22Rv1 (cell line): Measurements from ENCODE around the gene TMED5.

Experiments used
- ZFX ChIP-seq: fragments of 450-650 bp; IDR thresholded peaks from 2 replicates; pipeline ENCODE4 v1.6.1; 2017; ENCODE audit warnings: antibody characterized with exemption, borderline replicate concordance
- TF ChIP-seq, protein P1 (sequence below): fragments of 450-650 bp; IDR thresholded peaks from 2 replicates; pipeline ENCODE4 v1.5.1; 2017; ENCODE audit warnings: mild to moderate bottlenecking

DNA sequence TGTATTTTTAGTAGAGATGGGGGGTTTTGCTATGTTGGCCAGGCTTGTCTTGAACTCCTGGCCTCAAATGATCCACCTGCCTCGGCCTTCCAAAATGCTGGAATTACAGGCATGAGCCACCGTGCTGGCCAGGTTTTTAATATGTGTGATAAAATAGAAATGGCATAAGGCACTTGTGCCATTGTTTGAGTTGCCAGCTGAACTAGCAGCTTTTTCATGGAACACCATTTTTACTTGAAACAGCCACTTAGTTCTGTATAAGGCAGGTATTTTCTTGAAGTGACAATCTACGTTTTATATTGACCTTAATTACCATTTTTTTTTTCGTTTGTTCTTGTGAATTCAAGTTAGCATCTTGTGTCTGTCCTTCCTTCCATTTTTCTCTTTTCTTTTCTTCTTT is 72.8 kb downstream of the TMED5 start:
- TF ChIP-seq, protein P1, sequence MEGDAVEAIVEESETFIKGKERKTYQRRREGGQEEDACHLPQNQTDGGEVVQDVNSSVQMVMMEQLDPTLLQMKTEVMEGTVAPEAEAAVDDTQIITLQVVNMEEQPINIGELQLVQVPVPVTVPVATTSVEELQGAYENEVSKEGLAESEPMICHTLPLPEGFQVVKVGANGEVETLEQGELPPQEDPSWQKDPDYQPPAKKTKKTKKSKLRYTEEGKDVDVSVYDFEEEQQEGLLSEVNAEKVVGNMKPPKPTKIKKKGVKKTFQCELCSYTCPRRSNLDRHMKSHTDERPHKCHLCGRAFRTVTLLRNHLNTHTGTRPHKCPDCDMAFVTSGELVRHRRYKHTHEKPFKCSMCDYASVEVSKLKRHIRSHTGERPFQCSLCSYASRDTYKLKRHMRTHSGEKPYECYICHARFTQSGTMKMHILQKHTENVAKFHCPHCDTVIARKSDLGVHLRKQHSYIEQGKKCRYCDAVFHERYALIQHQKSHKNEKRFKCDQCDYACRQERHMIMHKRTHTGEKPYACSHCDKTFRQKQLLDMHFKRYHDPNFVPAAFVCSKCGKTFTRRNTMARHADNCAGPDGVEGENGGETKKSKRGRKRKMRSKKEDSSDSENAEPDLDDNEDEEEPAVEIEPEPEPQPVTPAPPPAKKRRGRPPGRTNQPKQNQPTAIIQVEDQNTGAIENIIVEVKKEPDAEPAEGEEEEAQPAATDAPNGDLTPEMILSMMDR = no peak
- TF ChIP-seq ZFX = no peak
